Fibroblast of pulmonary artery (primary cell): ENCODE measurements around the gene ZDHHC13.

Source experiments
- DNase-seq: peaks from one replicate; pipeline ENCODE4 v3.0.0-alpha.2; 2010; ENCODE audit warnings: low read depth
- H3K4me3 ChIP-seq: replicated peaks from 2 replicates; pipeline ENCODE4 v1.5.1; 2011; ENCODE audit warnings: low read depth, mild to moderate bottlenecking, control low read depth, low read length, moderate library complexity
- TF ChIP-seq, protein P1 (sequence below): IDR thresholded peaks from 2 replicates; pipeline ENCODE4 v1.5.1; 2011; ENCODE audit warnings: mild to moderate bottlenecking, control low read depth, low read length, inconsistent platforms; ENCODE audit errors: missing control alignments

Gene ZDHHC13

DNA sequence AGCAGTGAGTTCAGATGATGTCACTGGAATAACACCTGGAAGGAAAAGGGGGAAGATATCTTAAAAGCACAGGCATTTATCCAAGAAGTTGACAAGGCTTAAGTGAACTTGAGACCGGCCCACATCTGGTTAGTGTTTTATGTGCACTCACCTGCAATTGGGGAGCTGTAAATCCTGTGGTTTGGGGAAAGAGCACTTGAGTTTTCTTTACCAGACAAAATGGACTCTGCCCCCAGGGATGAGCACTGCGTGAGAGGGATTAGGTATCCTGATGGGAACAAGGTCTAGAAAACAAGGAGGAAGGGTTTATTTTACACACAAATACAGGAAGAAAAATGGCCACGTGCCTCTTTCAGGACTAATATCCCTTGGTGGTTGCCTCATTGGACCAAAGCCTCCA lies 108.6 kb downstream of the ZDHHC13 start:
- TF ChIP-seq, protein P1, sequence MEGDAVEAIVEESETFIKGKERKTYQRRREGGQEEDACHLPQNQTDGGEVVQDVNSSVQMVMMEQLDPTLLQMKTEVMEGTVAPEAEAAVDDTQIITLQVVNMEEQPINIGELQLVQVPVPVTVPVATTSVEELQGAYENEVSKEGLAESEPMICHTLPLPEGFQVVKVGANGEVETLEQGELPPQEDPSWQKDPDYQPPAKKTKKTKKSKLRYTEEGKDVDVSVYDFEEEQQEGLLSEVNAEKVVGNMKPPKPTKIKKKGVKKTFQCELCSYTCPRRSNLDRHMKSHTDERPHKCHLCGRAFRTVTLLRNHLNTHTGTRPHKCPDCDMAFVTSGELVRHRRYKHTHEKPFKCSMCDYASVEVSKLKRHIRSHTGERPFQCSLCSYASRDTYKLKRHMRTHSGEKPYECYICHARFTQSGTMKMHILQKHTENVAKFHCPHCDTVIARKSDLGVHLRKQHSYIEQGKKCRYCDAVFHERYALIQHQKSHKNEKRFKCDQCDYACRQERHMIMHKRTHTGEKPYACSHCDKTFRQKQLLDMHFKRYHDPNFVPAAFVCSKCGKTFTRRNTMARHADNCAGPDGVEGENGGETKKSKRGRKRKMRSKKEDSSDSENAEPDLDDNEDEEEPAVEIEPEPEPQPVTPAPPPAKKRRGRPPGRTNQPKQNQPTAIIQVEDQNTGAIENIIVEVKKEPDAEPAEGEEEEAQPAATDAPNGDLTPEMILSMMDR: no peak
- no peak overlapping the region for H3K4me3 ChIP-seq
- DNase-seq: no peak
